Thoracic aorta (tissue), 2 donors: ENCODE results near the gene RER1. TPM values are rescaled to one million over a fixed set of nuclear protein-coding genes. Genes with fewer than 3 reads are reported as not detected.

ENCODE experiments used
- ATAC-seq: fragments of 150-250 bp; one replicate; pipeline ENCODE4 v1.8.0; 2017; ENCODE audit warnings: low read depth; ENCODE audit not compliant: insufficient number of reproducible peaks, low FRiP score
- DNase-seq: peaks from one replicate; pipeline ENCODE4 v3.0.0-alpha.2; 2020; ENCODE audit warnings: low spot score
- H3K27ac ChIP-seq, 2 donors: fragments of 200-600 bp; sonication (generic); 1 replicate in 1 of 2; 2 replicates in 1 of 2; pipeline ENCODE4 v1.5.1; 2016; ENCODE audit warnings: mild to moderate bottlenecking in 2 of 2, moderate library complexity in 2 of 2
- H3K27me3 ChIP-seq: fragments of 200-600 bp; sonication (generic); replicated peaks from 2 replicates; pipeline ENCODE4 v1.6.0; 2016; ENCODE audit warnings: mild to moderate bottlenecking; ENCODE audit not compliant: insufficient read depth
- H3K36me3 ChIP-seq: fragments of 200-600 bp; sonication (generic); one replicate; pipeline ENCODE4 v1.5.1; 2016
- H3K4me1 ChIP-seq, 2 donors: fragments of 200-600 bp; sonication (generic); 1 replicate in 1 of 2; 2 replicates in 1 of 2; pipeline versions ENCODE4 v1.5.1 to v1.6.0; 2016; ENCODE audit warnings: low read depth in 2 of 2, mild to moderate bottlenecking in 1 of 2; ENCODE audit not compliant: control insufficient read depth in 1 of 2
- H3K4me3 ChIP-seq: fragments of 200-600 bp; sonication (generic); 2 replicates; pipeline ENCODE4 v1.5.1; 2016; ENCODE audit warnings: mild to moderate bottlenecking
- H3K9me3 ChIP-seq: fragments of 200-600 bp; sonication (generic); 2 replicates; pipeline ENCODE4 v1.5.1; 2016
- total RNA-seq, 2 donors: library from RNA; depleted of rRNA; stranded (reverse); fragments of >200 nt; gene quantifications; one replicate each; pipeline versions ENCODE4 v1.1.0 to v1.2.3, GENCODE V29; 2016
- TF ChIP-seq, protein P1 (sequence below): fragments of 200-600 bp; sonication (generic); IDR thresholded peaks from one replicate; pipeline ENCODE4 v1.5.1; 2019; ENCODE audit warnings: antibody characterized with exemption

RER1 gene
- total RNA-seq, 2 donors from 2014 or later = 68.6 to 76.3 TPM

DNA sequence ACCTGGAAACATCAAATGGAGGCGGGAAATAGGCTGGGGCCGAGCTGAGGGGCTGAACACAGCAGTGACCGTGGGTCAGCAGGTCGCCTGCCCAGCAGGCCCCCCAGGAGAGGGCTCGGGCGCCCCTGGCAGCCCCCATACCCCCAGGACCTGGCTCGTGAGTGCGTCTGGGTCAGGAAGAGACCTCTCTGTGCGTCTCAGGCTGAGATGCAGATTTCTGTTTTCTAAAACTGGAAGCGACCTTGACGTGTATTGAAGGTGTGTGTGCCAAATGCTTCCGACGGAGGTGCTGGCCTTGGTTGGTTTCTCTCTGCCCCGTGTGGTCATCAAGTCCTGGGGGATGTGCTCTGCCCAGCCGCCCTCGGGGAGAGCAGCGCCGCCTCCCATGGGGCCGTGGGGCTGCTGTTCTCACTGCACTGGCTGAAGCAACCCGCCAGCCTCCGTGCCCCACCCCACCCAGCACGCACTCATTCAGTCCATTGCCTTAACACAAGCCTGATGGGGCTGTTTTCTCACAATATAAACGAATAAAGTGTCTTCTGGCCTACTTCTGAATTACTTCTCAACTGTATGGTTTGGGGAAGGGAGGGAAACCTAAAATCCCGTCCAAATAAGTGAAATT lies 13.4 kb downstream of the RER1 start:
- TF ChIP-seq, protein P1, sequence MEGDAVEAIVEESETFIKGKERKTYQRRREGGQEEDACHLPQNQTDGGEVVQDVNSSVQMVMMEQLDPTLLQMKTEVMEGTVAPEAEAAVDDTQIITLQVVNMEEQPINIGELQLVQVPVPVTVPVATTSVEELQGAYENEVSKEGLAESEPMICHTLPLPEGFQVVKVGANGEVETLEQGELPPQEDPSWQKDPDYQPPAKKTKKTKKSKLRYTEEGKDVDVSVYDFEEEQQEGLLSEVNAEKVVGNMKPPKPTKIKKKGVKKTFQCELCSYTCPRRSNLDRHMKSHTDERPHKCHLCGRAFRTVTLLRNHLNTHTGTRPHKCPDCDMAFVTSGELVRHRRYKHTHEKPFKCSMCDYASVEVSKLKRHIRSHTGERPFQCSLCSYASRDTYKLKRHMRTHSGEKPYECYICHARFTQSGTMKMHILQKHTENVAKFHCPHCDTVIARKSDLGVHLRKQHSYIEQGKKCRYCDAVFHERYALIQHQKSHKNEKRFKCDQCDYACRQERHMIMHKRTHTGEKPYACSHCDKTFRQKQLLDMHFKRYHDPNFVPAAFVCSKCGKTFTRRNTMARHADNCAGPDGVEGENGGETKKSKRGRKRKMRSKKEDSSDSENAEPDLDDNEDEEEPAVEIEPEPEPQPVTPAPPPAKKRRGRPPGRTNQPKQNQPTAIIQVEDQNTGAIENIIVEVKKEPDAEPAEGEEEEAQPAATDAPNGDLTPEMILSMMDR = no peak
- DNase-seq = no peak

GRCh38 chr1:2405588-2406295 lies 14.1 kb downstream of the RER1 start:
- H3K4me3 ChIP-seq = no peak overlapping the region
- DNase-seq = no peak
- no peaks in the 10 kb centered on the region for H3K4me1 ChIP-seq
- no peak for ATAC-seq
- TF ChIP-seq, protein P1 = no peak
- no peak overlapping the region for H3K27ac ChIP-seq
- H3K27me3 ChIP-seq = no peaks in the 10 kb centered on the region
- no peaks in the 10 kb centered on the region for H3K9me3 ChIP-seq
- peaks cover 50% of the 10 kb centered on the region for H3K36me3 ChIP-seq

More for the DNA sequence above, 13.4 kb downstream of the RER1 start:
- no peaks in the 10 kb centered on the region for H3K9me3 ChIP-seq
- no peak for ATAC-seq
- no peak overlapping the region for H3K27ac ChIP-seq
- H3K36me3 ChIP-seq = peaks cover 58% of the 10 kb centered on the region
- no peaks in the 10 kb centered on the region for H3K27me3 ChIP-seq
- H3K4me3 ChIP-seq = no peak overlapping the region
- H3K4me1 ChIP-seq = no peaks in the 10 kb centered on the region

DNA sequence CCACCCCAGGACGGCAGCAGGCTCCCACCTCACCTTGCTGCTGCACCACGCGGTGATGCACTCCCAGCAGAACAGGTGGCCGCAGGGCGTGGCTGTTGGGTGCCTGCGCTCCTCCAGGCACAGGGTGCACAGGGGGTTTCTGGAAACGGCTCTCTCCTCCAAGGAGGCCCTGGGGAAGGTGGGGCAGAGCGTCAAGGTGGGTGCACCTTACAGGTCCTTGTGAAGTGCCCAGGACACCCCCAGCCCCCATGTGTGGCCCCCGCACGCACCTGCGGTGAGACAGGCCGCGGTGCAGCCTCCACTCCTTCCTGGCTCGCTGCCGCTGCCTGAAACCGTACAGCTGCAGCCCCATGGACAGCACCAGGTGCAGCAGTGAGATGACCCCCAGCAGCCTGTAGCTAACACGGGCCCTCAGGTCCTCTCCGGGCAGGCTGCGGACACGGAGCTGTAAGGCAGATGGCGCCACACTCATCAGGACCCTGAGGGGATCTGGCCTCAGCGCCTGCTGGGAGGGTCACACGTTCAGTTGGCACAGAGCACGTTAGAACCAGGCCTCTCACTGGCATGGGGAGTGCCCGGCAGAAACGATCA lies 14.9 kb downstream of the RER1 start:
- ATAC-seq = no peak
- H3K4me3 ChIP-seq = no peak overlapping the region
- no peaks in the 10 kb centered on the region for H3K9me3 ChIP-seq
- H3K36me3 ChIP-seq = peaks cover 45% of the 10 kb centered on the region
- peaks cover 0 to 3% of the 10 kb centered on the region in 2 donors for H3K4me1 ChIP-seq
- DNase-seq = no peak
- H3K27ac ChIP-seq = no peak overlapping the region
- H3K27me3 ChIP-seq = no peaks in the 10 kb centered on the region
- TF ChIP-seq, protein P1 = no peak

DNA sequence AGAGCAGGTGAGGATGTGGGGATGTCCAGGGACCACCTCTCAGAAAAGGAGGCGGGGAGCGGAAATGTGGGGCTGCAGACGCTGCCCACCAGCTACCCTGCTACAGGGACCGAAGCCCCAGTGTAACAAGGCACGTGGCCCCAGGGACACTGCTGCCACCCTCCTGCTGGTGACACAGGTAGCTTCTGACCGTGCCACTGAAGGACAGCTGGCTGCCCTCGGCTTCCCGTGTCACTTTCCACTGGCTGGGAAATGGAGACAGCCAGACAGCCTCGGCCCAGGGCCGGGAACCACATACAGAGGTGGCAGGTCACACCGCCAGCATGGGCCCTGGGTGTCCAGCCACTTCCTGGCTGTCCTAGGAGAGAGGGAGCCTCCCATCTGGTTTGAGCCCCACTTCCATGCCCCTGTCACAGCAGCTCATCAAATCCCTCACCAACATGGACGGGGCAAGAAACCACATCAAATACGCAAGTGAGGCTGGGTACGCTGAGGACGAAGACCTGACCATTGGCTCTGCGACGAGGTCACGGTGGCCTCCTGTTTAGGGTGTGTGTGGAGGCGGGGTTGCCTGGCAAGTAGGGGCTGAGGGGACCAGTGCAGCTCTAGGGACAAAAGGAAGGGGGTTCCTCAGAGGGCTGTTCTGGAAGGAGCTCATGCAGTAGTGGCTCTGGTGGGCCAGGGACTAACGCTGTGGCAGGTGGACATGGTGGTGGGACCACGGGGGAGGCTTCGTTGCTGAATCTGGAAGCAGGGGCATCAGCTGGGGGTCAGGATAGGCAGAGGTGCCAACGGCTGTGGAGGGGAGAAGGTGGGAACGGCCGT lies 15.7 kb downstream of the RER1 start:
- Histone ChIP-seq H3K27me3 (no peaks in the 10 kb centered on the region), H3K4me3 (no peak overlapping the region), H3K36me3 (peaks cover 37% of the 10 kb centered on the region), H3K4me1 (peaks cover 0 to 8% of the 10 kb centered on the region in 2 donors), H3K27ac (no peak overlapping the region), H3K9me3 (no peaks in the 10 kb centered on the region)
- no peak for ATAC-seq
- TF ChIP-seq, protein P1 = no peak
- no peak for DNase-seq

- ATAC-seq (no peak), DNase-seq (no peak)
- H3K36me3 ChIP-seq = peaks cover 31% of the 10 kb centered on the region
- no peak overlapping the region for H3K27ac ChIP-seq
- TF ChIP-seq, protein P1 = no peak
- peaks cover 0 to 10% of the 10 kb centered on the region in 2 donors for H3K4me1 ChIP-seq
- H3K9me3 ChIP-seq = no peaks in the 10 kb centered on the region
- H3K4me3 ChIP-seq = no peak overlapping the region
- no peaks in the 10 kb centered on the region for H3K27me3 ChIP-seq
Observed at GRCh38 chr1:2407991-2408275, 16.3 kb downstream of the RER1 start.
